ENCODE measurements around the gene SEC23IP. TPM values are rescaled to one million over a fixed set of nuclear protein-coding genes. Genes with fewer than 3 reads are reported as not detected.
A peak's percentile ranks its signal among the peaks of the same experiment; 100 is the strongest.

Gene SEC23IP
- total RNA-seq, 1 donor from 2014 or later: 58.6 TPM

- no peak for ATAC-seq
- H3K36me3 ChIP-seq: peaks cover 94% of the 10 kb centered on the region
- intact Hi-C loops (cut with DNase I): no loop called here
- H3K27me3 ChIP-seq: no peaks in the 10 kb centered on the region
- no peaks in the 10 kb centered on the region for H3K4me1 ChIP-seq
- no peak for DNase-seq
- no peak overlapping the region for H3K27ac ChIP-seq
- no peak overlapping the region for H3K4me3 ChIP-seq
- no peaks in the 10 kb centered on the region for H3K9me3 ChIP-seq
- TF ChIP-seq CTCF (IDR thresholded peaks at IDR 0.05): no peak
Measured at GRCh38 chr10:119919826-119920225, 27.3 kb downstream of the SEC23IP start.

- H3K4me3 ChIP-seq: no peak overlapping the region
- ATAC-seq (no peak), DNase-seq (no peak)
- peaks cover 86% of the 10 kb centered on the region for H3K36me3 ChIP-seq
- no peaks in the 10 kb centered on the region for H3K9me3 ChIP-seq
- intact Hi-C loops (cut with DNase I): no loop called here
- H3K27me3 ChIP-seq: no peaks in the 10 kb centered on the region
- H3K27ac ChIP-seq: no peak overlapping the region
- H3K4me1 ChIP-seq: peaks cover 10% of the 10 kb centered on the region
- TF ChIP-seq CTCF (IDR thresholded peaks at IDR 0.05): no peak
Measured at GRCh38 chr10:119928411-119928810, 35.9 kb downstream of the SEC23IP start.

GRCh38 chr10:119931871-119932270 is 39.3 kb downstream of the SEC23IP start:
- intact Hi-C loops (cut with DNase I): no loop called here
- ATAC-seq (no peak), DNase-seq (no peak)
- peaks cover 87% of the 10 kb centered on the region for H3K36me3 ChIP-seq
- no peak for TF ChIP-seq CTCF (IDR thresholded peaks at IDR 0.05)
- no peaks in the 10 kb centered on the region for H3K9me3 ChIP-seq
- no peak overlapping the region for H3K4me3 ChIP-seq
- H3K27ac ChIP-seq: no peak overlapping the region
- H3K4me1 ChIP-seq: peaks cover 10% of the 10 kb centered on the region
- no peaks in the 10 kb centered on the region for H3K27me3 ChIP-seq

GRCh38 chr10:119932631-119933030 is 40.1 kb downstream of the SEC23IP start:
- Histone ChIP-seq H3K27me3 (no peaks in the 10 kb centered on the region), H3K4me1 (peaks cover 10% of the 10 kb centered on the region), H3K27ac (no peak overlapping the region), H3K9me3 (no peaks in the 10 kb centered on the region), H3K4me3 (no peak overlapping the region), H3K36me3 (peaks cover 84% of the 10 kb centered on the region)
- DNase-seq (no peak), ATAC-seq (no peak)
- intact Hi-C loops (cut with DNase I): no loop called here
- no peak for TF ChIP-seq CTCF (IDR thresholded peaks at IDR 0.05)

- no peak for DNase-seq
- no peak overlapping the region for H3K27ac ChIP-seq
- peak; percentile 24 for ATAC-seq
Measured at GRCh38 chr10:119933179-119933578, 40.6 kb downstream of the SEC23IP start.

More at GRCh38 chr10:119933179-119933578, 40.6 kb downstream of the SEC23IP start:
- Histone ChIP-seq H3K4me3 (no peak overlapping the region), H3K27me3 (no peaks in the 10 kb centered on the region), H3K4me1 (peaks cover 10% of the 10 kb centered on the region), H3K9me3 (no peaks in the 10 kb centered on the region), H3K36me3 (peaks cover 84% of the 10 kb centered on the region)
- TF ChIP-seq CTCF (IDR thresholded peaks at IDR 0.05): peak; percentile 16
- intact Hi-C loops (cut with DNase I): no loop called here

Data from upper lobe of right lung (tissue), 1 donor.